ENCODE measurements around the gene VEZT.

DNA sequence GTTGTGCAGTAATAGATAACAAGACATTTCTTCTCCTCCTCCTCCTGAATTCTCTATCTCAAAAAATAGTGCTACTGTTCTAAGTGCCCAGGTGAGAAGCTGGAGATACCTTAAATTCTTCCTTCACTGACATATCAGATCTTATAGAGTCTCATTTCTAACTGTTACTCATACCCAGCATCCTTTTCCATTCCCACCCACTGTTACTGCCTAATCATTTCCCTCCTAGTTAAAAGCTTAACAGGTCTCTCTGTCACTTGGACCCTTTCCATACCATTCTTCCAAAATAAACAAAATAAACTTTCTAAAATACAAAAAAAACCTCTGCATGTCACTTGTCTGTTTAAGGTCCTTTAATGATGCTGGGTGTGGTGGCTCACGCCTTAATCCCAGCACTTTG lies 124.4 kb downstream of the VEZT start:
- TF ChIP-seq, protein P1, sequence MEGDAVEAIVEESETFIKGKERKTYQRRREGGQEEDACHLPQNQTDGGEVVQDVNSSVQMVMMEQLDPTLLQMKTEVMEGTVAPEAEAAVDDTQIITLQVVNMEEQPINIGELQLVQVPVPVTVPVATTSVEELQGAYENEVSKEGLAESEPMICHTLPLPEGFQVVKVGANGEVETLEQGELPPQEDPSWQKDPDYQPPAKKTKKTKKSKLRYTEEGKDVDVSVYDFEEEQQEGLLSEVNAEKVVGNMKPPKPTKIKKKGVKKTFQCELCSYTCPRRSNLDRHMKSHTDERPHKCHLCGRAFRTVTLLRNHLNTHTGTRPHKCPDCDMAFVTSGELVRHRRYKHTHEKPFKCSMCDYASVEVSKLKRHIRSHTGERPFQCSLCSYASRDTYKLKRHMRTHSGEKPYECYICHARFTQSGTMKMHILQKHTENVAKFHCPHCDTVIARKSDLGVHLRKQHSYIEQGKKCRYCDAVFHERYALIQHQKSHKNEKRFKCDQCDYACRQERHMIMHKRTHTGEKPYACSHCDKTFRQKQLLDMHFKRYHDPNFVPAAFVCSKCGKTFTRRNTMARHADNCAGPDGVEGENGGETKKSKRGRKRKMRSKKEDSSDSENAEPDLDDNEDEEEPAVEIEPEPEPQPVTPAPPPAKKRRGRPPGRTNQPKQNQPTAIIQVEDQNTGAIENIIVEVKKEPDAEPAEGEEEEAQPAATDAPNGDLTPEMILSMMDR (IDR thresholded peaks at IDR 0.05; ENCODE audit: borderline replicate concordance, extremely low read depth, low read length, poor library complexity, severe bottlenecking), result no peak
- TF ChIP-seq EZH2 (IDR thresholded peaks at IDR 0.05; ENCODE audit: borderline replicate concordance, low read depth, low read length, severe bottlenecking), result no peak
